VCaP (cell line): ENCODE measurements around the gene MACROD1.
A peak's percentile ranks its signal among the peaks of the same experiment; 100 is the strongest.

ENCODE experiments used
- H3K27ac ChIP-seq: fragments of 450-650 bp; 2 replicates; pipeline ENCODE4 v1.5.1; 2017
- TF ChIP-seq, protein P1 (sequence below): fragments of 450-650 bp; conservative IDR thresholded peaks from 2 replicates; pipeline ENCODE4 v1.5.1; 2017; ENCODE audit warnings: mild to moderate bottlenecking, moderate library complexity

Gene MACROD1

DNA sequence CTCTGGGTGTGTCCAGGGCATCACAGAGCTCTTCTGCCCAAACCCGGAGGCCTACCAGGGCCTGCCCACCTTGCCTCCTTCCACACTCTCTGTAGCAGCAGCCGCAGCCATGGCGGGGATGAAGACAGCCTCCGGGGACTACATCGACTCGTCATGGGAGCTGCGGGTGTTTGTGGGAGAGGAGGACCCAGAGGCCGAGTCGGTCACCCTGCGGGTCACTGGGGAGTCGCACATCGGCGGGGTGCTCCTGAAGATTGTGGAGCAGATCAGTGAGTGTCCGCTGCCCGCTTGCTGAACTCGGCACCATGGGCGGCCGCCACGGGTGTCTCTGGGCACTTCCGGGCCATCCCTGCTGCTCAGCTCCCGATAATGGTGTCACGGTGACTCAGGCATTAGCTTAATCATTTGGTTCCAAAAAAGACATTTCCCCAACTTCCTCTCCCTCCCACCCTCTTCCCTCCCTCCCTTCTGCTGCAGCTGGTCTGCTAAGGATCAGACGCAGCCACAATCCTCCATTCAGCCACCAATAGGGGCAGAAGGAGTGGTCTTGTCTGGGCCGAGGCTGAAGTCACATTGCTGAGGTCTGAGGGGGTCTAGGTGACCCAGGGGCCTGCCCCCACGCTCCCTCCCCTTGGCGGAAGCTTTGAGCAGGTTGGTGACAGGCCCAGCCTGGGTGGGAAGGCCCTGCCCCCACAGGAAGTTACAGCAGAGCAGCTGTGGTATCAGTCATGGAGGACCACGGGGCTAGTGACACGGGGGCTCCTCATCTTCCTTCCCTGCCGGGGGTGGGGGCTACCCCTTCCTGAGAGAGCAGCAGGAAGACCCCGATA lies 41.6 kb upstream of the MACROD1 start:
- peak overlapping the region; percentile 2 for H3K27ac ChIP-seq
- TF ChIP-seq, protein P1, sequence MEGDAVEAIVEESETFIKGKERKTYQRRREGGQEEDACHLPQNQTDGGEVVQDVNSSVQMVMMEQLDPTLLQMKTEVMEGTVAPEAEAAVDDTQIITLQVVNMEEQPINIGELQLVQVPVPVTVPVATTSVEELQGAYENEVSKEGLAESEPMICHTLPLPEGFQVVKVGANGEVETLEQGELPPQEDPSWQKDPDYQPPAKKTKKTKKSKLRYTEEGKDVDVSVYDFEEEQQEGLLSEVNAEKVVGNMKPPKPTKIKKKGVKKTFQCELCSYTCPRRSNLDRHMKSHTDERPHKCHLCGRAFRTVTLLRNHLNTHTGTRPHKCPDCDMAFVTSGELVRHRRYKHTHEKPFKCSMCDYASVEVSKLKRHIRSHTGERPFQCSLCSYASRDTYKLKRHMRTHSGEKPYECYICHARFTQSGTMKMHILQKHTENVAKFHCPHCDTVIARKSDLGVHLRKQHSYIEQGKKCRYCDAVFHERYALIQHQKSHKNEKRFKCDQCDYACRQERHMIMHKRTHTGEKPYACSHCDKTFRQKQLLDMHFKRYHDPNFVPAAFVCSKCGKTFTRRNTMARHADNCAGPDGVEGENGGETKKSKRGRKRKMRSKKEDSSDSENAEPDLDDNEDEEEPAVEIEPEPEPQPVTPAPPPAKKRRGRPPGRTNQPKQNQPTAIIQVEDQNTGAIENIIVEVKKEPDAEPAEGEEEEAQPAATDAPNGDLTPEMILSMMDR: no peak

DNA sequence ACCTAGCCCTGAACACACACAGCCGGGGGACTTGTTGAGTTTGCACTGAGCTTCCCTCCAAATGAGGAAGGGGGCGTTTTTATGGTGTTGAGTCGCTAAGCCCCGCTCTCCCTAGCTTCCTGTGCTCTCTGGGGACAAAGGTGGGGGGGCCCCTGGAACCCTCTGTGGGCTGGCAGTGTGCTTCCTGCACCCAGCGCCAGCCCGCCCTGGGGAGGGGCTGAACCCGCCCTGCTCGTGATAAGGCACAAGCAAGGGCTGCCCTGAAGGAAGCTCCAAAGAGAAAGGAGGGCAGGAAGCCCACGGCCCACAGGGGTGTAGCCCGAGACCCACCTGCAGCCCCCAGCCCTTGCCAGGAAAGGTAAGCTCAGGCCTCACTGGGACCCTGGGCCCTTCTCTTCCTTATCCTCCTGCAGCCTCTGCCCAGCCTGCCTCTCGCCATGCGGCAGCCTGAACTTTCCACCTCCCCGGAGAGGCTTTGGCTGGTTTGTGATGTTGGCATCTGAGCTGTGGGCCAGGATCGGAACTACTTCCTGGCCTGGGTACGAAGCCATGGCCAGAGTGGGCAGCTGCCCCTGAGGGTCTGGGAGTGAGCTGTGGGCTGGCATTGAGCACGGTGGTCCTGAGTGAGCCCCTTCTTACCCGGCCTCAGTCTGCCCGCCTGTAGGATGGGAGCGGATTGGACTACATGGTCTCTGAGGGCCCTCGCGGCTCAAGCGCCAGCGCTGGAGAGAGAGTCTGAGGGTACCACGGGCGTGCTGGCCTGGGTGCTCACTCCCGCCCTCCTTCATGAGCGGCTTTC lies 40.7 kb upstream of the MACROD1 start, which contains the start of gene FERMT3:
TSS of gene FERMT3 (plus strand) at position 265 of the 799 bp plus-strand sequence. CDS start 644 bp downstream, outside the sequence.
- peak within 1 kb of the TSS; percentile 19 for H3K27ac ChIP-seq
- TF ChIP-seq, protein P1: no peak

GRCh38 chr11:64204464-64204989 lies 38.6 kb upstream of the MACROD1 start:
- peak overlapping the region; percentile 19 for H3K27ac ChIP-seq
- TF ChIP-seq, protein P1: peak; percentile 100

- peak overlapping the region; percentile 19 for H3K27ac ChIP-seq
- TF ChIP-seq, protein P1: no peak
These were observed 38.1 kb upstream of the MACROD1 start for GRCh38 chr11:64204080-64204440.

DNA sequence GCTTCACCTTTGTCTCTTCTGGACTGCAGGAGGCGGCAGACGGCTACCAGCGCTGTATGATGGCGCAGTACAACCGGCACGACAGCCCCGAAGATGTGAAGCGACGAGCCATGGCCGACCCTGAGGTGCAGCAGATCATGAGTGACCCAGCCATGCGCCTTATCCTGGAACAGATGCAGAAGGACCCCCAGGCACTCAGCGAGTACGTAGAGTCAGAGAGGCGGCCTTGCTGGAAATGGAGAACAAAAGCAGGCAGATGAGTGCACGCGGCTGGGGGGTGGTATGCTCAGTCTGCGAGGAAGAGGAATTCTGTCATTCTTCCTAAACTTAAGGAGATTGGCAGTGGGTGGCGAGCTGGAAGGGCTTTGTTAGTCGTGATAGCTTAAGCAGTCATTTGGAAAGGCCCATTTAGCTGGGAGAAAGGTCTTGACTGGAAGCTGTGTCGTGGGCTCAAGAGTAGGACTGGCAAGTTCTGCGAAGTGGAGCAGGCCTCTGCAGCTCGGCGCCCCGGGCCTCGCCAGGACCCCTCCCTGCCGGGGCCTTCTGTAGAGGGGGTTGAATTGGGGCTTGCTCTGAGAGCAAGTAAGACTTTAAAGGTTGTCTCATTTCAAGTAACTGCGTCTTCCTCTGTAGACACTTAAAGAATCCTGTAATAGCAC lies 37.6 kb upstream of the MACROD1 start:
- TF ChIP-seq, protein P1: no peak
- peak overlapping the region; percentile 19 for H3K27ac ChIP-seq

DNA sequence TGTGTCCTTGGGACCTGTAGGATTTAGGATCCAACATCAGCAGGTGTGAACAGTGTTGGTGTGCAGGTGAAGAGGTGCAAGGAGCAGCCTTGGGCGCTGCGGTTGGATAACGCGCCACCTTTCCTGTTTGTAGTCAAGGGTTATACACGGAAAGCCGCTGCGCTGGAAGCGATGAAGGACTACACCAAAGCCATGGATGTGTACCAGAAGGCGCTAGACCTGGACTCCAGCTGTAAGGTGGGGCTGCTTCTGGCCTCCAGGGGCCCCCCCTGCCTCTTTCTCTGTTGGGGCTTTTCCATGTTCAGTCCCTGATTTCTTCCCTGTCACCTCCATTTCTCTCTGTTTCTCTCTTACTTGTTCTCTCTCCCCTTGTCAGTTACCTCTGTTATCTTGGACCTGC lies 37.1 kb upstream of the MACROD1 start:
- peak overlapping the region; percentile 19 for H3K27ac ChIP-seq
- TF ChIP-seq, protein P1: no peak
